Measurements from ENCODE around the gene SLX9.
A peak's percentile ranks its signal among the peaks of the same experiment; 100 is the strongest.
"Not testable (repeated sequence)": the region's sequence is repeated elsewhere in the genome, so short reads cannot be mapped to it uniquely, and the experiment has no call there.

The SLX9 gene

GRCh38 chr21:44907966-44908895 lies 31.6 kb upstream of the SLX9 start:
- H3K27me3 Mint-ChIP-seq: no peaks in the 10 kb centered on the region
- peak overlapping the region; percentile 65 for H3K4me3 Mint-ChIP-seq
- peaks cover 54% of the 10 kb centered on the region for H3K4me1 Mint-ChIP-seq (ENCODE audit: low read depth)
- H3K9me3 Mint-ChIP-seq (ENCODE audit: low read depth): no peaks in the 10 kb centered on the region
- peaks cover 5% of the 10 kb centered on the region for H3K36me3 Mint-ChIP-seq
- peak overlapping the region; percentile 78 for H3K27ac Mint-ChIP-seq

GRCh38 chr21:44908908-44909307 lies 30.9 kb upstream of the SLX9 start:
- no peaks in the 10 kb centered on the region for H3K27me3 Mint-ChIP-seq
- peaks cover 56% of the 10 kb centered on the region for H3K4me1 Mint-ChIP-seq (ENCODE audit: low read depth)
- peak overlapping the region; percentile 65 for H3K4me3 Mint-ChIP-seq
- H3K9me3 Mint-ChIP-seq (ENCODE audit: low read depth): no peaks in the 10 kb centered on the region
- peak overlapping the region; percentile 87 for H3K27ac Mint-ChIP-seq
- peaks cover 5% of the 10 kb centered on the region for H3K36me3 Mint-ChIP-seq

GRCh38 chr21:44909719-44910118 lies 30.1 kb upstream of the SLX9 start:
- H3K27ac Mint-ChIP-seq: peak overlapping the region; percentile 87
- peaks cover 58% of the 10 kb centered on the region for H3K4me1 Mint-ChIP-seq (ENCODE audit: low read depth)
- H3K36me3 Mint-ChIP-seq: peaks cover 5% of the 10 kb centered on the region
- H3K4me3 Mint-ChIP-seq: peak overlapping the region; percentile 46
- no peaks in the 10 kb centered on the region for H3K9me3 Mint-ChIP-seq (ENCODE audit: low read depth)
- H3K27me3 Mint-ChIP-seq: no peaks in the 10 kb centered on the region

- no peaks in the 10 kb centered on the region for H3K9me3 Mint-ChIP-seq (ENCODE audit: low read depth)
- H3K27ac Mint-ChIP-seq: peak overlapping the region; percentile 93
- H3K36me3 Mint-ChIP-seq: peaks cover 5% of the 10 kb centered on the region
- no peaks in the 10 kb centered on the region for H3K27me3 Mint-ChIP-seq
- H3K4me3 Mint-ChIP-seq: peak overlapping the region; percentile 80
- H3K4me1 Mint-ChIP-seq (ENCODE audit: low read depth): peaks cover 63% of the 10 kb centered on the region
Measured at GRCh38 chr21:44910229-44911067, 29.4 kb upstream of the SLX9 start.

GRCh38 chr21:44911068-44911383 lies 28.8 kb upstream of the SLX9 start:
- Mint-ChIP-seq H3K27me3 (no peaks in the 10 kb centered on the region), H3K9me3 (ENCODE audit: low read depth) (no peaks in the 10 kb centered on the region), H3K4me1 (ENCODE audit: low read depth) (peaks cover 68% of the 10 kb centered on the region), H3K4me3 (peak overlapping the region; percentile 80), H3K27ac (peak overlapping the region; percentile 93), H3K36me3 (peaks cover 5% of the 10 kb centered on the region)

- H3K9me3 Mint-ChIP-seq (ENCODE audit: low read depth): no peaks in the 10 kb centered on the region
- peak overlapping the region; percentile 80 for H3K4me3 Mint-ChIP-seq
- no peaks in the 10 kb centered on the region for H3K27me3 Mint-ChIP-seq
- peaks cover 3% of the 10 kb centered on the region for H3K36me3 Mint-ChIP-seq
- H3K27ac Mint-ChIP-seq: peak overlapping the region; percentile 93
- peaks cover 70% of the 10 kb centered on the region for H3K4me1 Mint-ChIP-seq (ENCODE audit: low read depth)
Measured at GRCh38 chr21:44911384-44912157, 28.3 kb upstream of the SLX9 start.

- H3K27ac Mint-ChIP-seq: peak overlapping the region; percentile 93
- no peaks in the 10 kb centered on the region for H3K27me3 Mint-ChIP-seq
- no peaks in the 10 kb centered on the region for H3K9me3 Mint-ChIP-seq (ENCODE audit: low read depth)
- peaks cover 75% of the 10 kb centered on the region for H3K4me1 Mint-ChIP-seq (ENCODE audit: low read depth)
- H3K36me3 Mint-ChIP-seq: peaks cover 3% of the 10 kb centered on the region
- peak overlapping the region; percentile 80 for H3K4me3 Mint-ChIP-seq
Measured at GRCh38 chr21:44912158-44912473, 27.7 kb upstream of the SLX9 start.

GRCh38 chr21:44912506-44913412 lies 27.1 kb upstream of the SLX9 start:
- Mint-ChIP-seq H3K4me1 (ENCODE audit: low read depth) (peaks cover 78% of the 10 kb centered on the region), H3K27ac (peak overlapping the region; percentile 93), H3K4me3 (peak overlapping the region; percentile 80)
- not testable (repeated sequence) for H3K9me3 Mint-ChIP-seq (ENCODE audit: low read depth); H3K36me3 Mint-ChIP-seq; H3K27me3 Mint-ChIP-seq

- Mint-ChIP-seq H3K4me1 (ENCODE audit: low read depth) (peaks cover 80% of the 10 kb centered on the region), H3K27me3 (no peaks in the 10 kb centered on the region), H3K4me3 (peak overlapping the region; percentile 71), H3K9me3 (ENCODE audit: low read depth) (no peaks in the 10 kb centered on the region), H3K27ac (peak overlapping the region; percentile 70), H3K36me3 (peaks cover 3% of the 10 kb centered on the region)
Measured at GRCh38 chr21:44913425-44914175, 26.2 kb upstream of the SLX9 start.

- Mint-ChIP-seq H3K4me3 (peak overlapping the region; percentile 71), H3K36me3 (peaks cover under 1% of the 10 kb centered on the region), H3K27ac (peak overlapping the region; percentile 70), H3K4me1 (ENCODE audit: low read depth) (peaks cover 75% of the 10 kb centered on the region), H3K27me3 (no peaks in the 10 kb centered on the region), H3K9me3 (ENCODE audit: low read depth) (no peaks in the 10 kb centered on the region)
Measured at GRCh38 chr21:44914176-44914874, 25.5 kb upstream of the SLX9 start.

GRCh38 chr21:44916965-44917364 lies 22.9 kb upstream of the SLX9 start:
- H3K36me3 Mint-ChIP-seq: peaks cover 2% of the 10 kb centered on the region
- peak overlapping the region; percentile 90 for H3K4me3 Mint-ChIP-seq
- no peaks in the 10 kb centered on the region for H3K27me3 Mint-ChIP-seq
- peak overlapping the region; percentile 79 for H3K27ac Mint-ChIP-seq
- no peaks in the 10 kb centered on the region for H3K9me3 Mint-ChIP-seq (ENCODE audit: low read depth)
- H3K4me1 Mint-ChIP-seq (ENCODE audit: low read depth): peaks cover 69% of the 10 kb centered on the region

GRCh38 chr21:44917446-44918106 lies 22.3 kb upstream of the SLX9 start:
- Mint-ChIP-seq H3K27ac (peak overlapping the region; percentile 79), H3K27me3 (no peaks in the 10 kb centered on the region), H3K4me3 (peak overlapping the region; percentile 90), H3K36me3 (peaks cover 2% of the 10 kb centered on the region), H3K9me3 (ENCODE audit: low read depth) (no peaks in the 10 kb centered on the region), H3K4me1 (ENCODE audit: low read depth) (peaks cover 69% of the 10 kb centered on the region)

GRCh38 chr21:44918107-44918470 lies 21.7 kb upstream of the SLX9 start:
- H3K4me1 Mint-ChIP-seq (ENCODE audit: low read depth): peaks cover 72% of the 10 kb centered on the region
- no peaks in the 10 kb centered on the region for H3K27me3 Mint-ChIP-seq
- peak overlapping the region; percentile 86 for H3K27ac Mint-ChIP-seq
- H3K9me3 Mint-ChIP-seq (ENCODE audit: low read depth): no peaks in the 10 kb centered on the region
- peak overlapping the region; percentile 90 for H3K4me3 Mint-ChIP-seq
- H3K36me3 Mint-ChIP-seq: peaks cover 2% of the 10 kb centered on the region
